Vagina (tissue), 2 donors: ENCODE measurements around the gene FNDC11. TPM values are rescaled to one million over a fixed set of nuclear protein-coding genes. Genes with fewer than 3 reads are reported as not detected.

ENCODE experiments used
- DNase-seq, 2 donors: peaks; one replicate each; pipeline ENCODE4 v3.0.0-alpha.2; 2017; ENCODE audit errors: extremely low spot score in 2 of 2
- H3K27ac ChIP-seq: fragments of 200-600 bp; sonication (generic); one replicate; pipeline ENCODE4 v1.5.1; 2019
- H3K27me3 ChIP-seq: fragments of 200-600 bp; sonication (generic); one replicate; pipeline ENCODE4 v1.5.1; 2019
- H3K36me3 ChIP-seq, 2 donors: fragments of 200-600 bp; sonication (generic); one replicate each; pipeline ENCODE4 v1.5.1; 2017 to 2019
- H3K4me1 ChIP-seq: fragments of 200-600 bp; sonication (generic); one replicate; pipeline ENCODE4 v1.5.1; 2019
- H3K4me3 ChIP-seq, 2 donors: fragments of 200-600 bp; sonication (generic); 1 replicate in 1 of 2; 2 replicates in 1 of 2; pipeline ENCODE4 v1.5.1; 2016 to 2019
- H3K9me3 ChIP-seq: fragments of 200-600 bp; sonication (generic); one replicate; pipeline ENCODE4 v1.5.1; 2019
- CTCF ChIP-seq, 3 experiments: fragments of 450-650 bp in 2 of 3; fragments of 200-600 bp in 1 of 3; sonication (generic) in 1 of 3; IDR thresholded peaks; one replicate each; pipeline ENCODE4 v1.5.1; 2017 to 2019; ENCODE audit warnings: antibody characterized with exemption in 3 of 3, mild to moderate bottlenecking in 2 of 3, moderate library complexity in 2 of 3
- POLR2A ChIP-seq, 2 donors: fragments of 450-650 bp; IDR thresholded peaks; one replicate each; pipeline ENCODE4 v1.6.1; 2017; ENCODE audit warnings: antibody characterized with exemption in 2 of 2, mild to moderate bottlenecking in 2 of 2, moderate library complexity in 2 of 2
- POLR2AphosphoS5 ChIP-seq, 2 donors: sonication (generic); formaldehyde crosslinking; IDR thresholded peaks; one replicate each; pipeline ENCODE4 v1.9.0; 2017; ENCODE audit warnings: antibody characterized with exemption in 2 of 2, mild to moderate bottlenecking in 2 of 2, low read depth in 1 of 2; ENCODE audit not compliant: insufficient read depth in 1 of 2
- intact Hi-C: fragments of 100-400 bp; cut with DNase I; formaldehyde crosslinking; loops from one replicate; pipeline ENCODE4 v1.15.1; 2023
- total RNA-seq: library from RNA; depleted of rRNA; stranded (reverse); fragments of >200 nt; gene quantifications from one replicate; pipeline ENCODE4 v1.2.3, GENCODE V29; 2016

Gene FNDC11
- total RNA-seq, 1 donor from 2014 or later = not detected

- Histone ChIP-seq H3K4me1 (peaks cover 25% of the 10 kb centered on the region), H3K27me3 (no peaks in the 10 kb centered on the region), H3K27ac (no peak overlapping the region), H3K4me3 (no peak overlapping the region), H3K36me3 (no peaks in the 10 kb centered on the region), H3K9me3 (no peaks in the 10 kb centered on the region)
- no peak for TF ChIP-seq POLR2AphosphoS5 (IDR thresholded peaks at IDR 0.05; ENCODE audit: insufficient read depth in 1 of 2, low read depth in 1 of 2)
- no peak for TF ChIP-seq POLR2A (IDR thresholded peaks at IDR 0.05)
- TF ChIP-seq CTCF (IDR thresholded peaks at IDR 0.05) = no peak
- DNase-seq = no peak
- intact Hi-C loops = no loop called here
Measured at GRCh38 chr20:63525185-63525584, 28.8 kb upstream of the FNDC11 start.

GRCh38 chr20:63525971-63526370, 28.0 kb upstream of the FNDC11 start:
- Histone ChIP-seq H3K27ac (no peak overlapping the region), H3K4me3 (no peak overlapping the region), H3K9me3 (no peaks in the 10 kb centered on the region), H3K4me1 (peaks cover 25% of the 10 kb centered on the region), H3K27me3 (no peaks in the 10 kb centered on the region), H3K36me3 (no peaks in the 10 kb centered on the region)
- DNase-seq = no peak
- intact Hi-C loops = no loop called here
- TF ChIP-seq POLR2A (IDR thresholded peaks at IDR 0.05) (no peak), CTCF (IDR thresholded peaks at IDR 0.05) (no peak), POLR2AphosphoS5 (IDR thresholded peaks at IDR 0.05; ENCODE audit: insufficient read depth in 1 of 2, low read depth in 1 of 2) (no peak)

GRCh38 chr20:63527184-63527583, 26.8 kb upstream of the FNDC11 start:
- Histone ChIP-seq H3K36me3 (no peaks in the 10 kb centered on the region), H3K4me3 (no peak overlapping the region), H3K9me3 (no peaks in the 10 kb centered on the region), H3K27me3 (no peaks in the 10 kb centered on the region), H3K27ac (no peak overlapping the region), H3K4me1 (peaks cover 13% of the 10 kb centered on the region)
- intact Hi-C loops = no loop called here
- TF ChIP-seq CTCF (IDR thresholded peaks at IDR 0.05) (no peak), POLR2A (IDR thresholded peaks at IDR 0.05) (no peak), POLR2AphosphoS5 (IDR thresholded peaks at IDR 0.05; ENCODE audit: insufficient read depth in 1 of 2, low read depth in 1 of 2) (no peak)
- DNase-seq = no peak

GRCh38 chr20:63529180-63529860, 24.6 kb upstream of the FNDC11 start:
- H3K4me1 ChIP-seq = peaks cover 7% of the 10 kb centered on the region
- no peaks in the 10 kb centered on the region for H3K9me3 ChIP-seq
- no peak overlapping the region for H3K27ac ChIP-seq
- no peak for DNase-seq
- H3K4me3 ChIP-seq = no peak overlapping the region
- TF ChIP-seq POLR2AphosphoS5 (IDR thresholded peaks at IDR 0.05; ENCODE audit: insufficient read depth in 1 of 2, low read depth in 1 of 2) = no peak
- intact Hi-C loops = no loop called here
- H3K36me3 ChIP-seq = no peaks in the 10 kb centered on the region
- no peaks in the 10 kb centered on the region for H3K27me3 ChIP-seq

GRCh38 chr20:63529861-63530787, 23.8 kb upstream of the FNDC11 start:
- Histone ChIP-seq H3K27ac (no peak overlapping the region), H3K4me1 (peaks cover 15% of the 10 kb centered on the region), H3K27me3 (no peaks in the 10 kb centered on the region), H3K9me3 (no peaks in the 10 kb centered on the region), H3K36me3 (no peaks in the 10 kb centered on the region), H3K4me3 (no peak overlapping the region)
- TF ChIP-seq POLR2AphosphoS5 (IDR thresholded peaks at IDR 0.05; ENCODE audit: insufficient read depth in 1 of 2, low read depth in 1 of 2) (no peak), POLR2A (IDR thresholded peaks at IDR 0.05) (no peak), CTCF (IDR thresholded peaks at IDR 0.05) (no peak)
- intact Hi-C loops = no loop called here
- no peak for DNase-seq
